8988T (cell line): ENCODE results near the gene XXYLT1.

Experiments used
- DNase-seq: peaks from one replicate; pipeline ENCODE4 v3.0.0; 2011

The XXYLT1 gene

DNA sequence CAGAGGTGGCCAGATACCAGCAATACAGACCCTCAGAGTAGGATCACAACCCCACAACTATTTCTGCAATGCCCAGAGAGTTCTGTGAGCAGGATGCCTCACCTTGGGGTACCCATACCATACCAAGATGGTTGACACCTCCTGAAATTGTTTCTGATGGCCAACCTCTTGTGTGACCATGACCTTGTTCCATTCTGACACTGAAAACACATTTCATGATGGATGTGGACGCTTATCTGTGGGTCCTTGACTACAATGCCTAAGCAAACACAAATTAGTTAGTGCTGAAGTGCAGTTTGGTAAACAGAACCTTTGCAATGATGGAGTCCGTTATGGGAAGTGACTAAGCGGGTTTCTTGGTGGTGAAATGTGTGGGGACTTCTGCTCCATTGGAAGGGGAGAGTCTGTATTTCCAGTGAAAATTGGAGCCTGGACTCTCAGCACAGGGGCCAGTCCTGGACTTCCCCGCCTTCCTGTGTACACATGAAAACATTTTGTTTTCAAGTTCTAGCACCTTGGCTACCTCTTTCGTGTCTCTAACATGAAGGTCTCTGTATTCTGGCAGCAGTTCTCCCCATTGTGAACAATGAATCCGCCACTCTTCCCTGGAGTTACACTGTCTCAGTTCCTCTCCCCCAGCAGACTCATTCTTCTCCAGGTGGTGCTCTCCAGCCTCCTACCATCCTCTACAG lies 106.2 kb downstream of the XXYLT1 start:
- no peak for DNase-seq

DNA sequence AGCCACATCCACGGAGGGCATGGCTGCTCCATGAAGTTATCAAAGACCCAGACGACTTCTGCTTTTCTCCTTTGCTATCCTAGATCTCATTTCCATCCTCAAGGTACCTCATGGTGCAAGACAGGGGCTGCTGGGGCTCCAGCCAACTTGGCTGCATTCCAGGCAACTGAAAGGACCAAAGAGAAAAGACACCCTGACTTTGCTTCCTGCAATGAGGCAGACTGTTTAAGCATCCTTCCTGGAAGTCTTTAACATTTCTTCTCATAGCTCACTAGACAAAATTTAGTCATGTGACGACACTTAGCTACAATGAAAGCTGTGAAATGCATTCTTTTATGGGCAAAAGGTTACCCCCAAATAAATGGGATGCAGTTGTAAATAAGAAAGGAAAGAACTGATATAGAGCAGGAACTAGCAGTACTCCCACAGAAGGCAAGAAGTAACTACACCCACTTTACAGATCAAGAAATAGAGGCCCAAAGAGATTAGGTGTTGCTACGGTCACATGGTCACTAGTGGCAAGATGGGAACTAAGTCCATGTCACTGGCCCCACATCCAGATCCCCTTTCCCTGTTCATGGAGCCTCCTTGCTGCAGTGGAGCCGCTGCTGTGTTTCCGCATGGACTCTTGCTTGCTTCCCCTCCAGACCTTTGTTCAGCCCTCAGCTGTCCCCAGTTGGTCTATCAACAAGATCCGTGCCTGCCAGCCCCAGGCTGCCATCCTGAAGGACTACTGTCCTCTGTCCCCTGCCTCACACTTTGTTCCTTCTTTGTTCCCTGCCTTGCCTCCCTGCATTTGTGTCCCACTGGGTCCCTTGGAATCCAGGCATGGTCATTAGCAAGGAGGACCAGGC lies 107.0 kb downstream of the XXYLT1 start:
- no peak for DNase-seq

DNA sequence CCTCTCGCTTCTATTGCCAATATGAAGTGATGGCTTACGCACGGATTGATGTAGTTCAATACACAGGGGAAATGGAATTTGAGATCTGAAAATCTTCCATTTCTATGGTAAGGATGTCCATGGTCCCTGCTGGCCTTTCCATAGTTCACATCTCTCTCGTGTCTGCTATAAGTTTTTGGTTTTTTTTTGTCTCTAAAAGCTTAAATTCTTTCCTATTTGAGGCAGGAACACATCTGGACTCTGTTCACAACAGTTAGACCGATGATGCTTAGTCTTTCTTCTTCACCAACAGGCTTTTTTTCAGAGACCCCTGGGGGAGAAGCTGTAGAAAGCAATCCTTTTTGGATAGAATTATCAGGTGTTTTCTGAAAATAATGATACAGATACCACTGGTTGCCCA lies 108.1 kb downstream of the XXYLT1 start:
- no peak for DNase-seq

- DNase-seq = no peak
Measured at GRCh38 chr3:195162033-195162669, 108.8 kb downstream of the XXYLT1 start.

GRCh38 chr3:195160908-195161434 lies 110.0 kb downstream of the XXYLT1 start:
- DNase-seq = no peak

DNA sequence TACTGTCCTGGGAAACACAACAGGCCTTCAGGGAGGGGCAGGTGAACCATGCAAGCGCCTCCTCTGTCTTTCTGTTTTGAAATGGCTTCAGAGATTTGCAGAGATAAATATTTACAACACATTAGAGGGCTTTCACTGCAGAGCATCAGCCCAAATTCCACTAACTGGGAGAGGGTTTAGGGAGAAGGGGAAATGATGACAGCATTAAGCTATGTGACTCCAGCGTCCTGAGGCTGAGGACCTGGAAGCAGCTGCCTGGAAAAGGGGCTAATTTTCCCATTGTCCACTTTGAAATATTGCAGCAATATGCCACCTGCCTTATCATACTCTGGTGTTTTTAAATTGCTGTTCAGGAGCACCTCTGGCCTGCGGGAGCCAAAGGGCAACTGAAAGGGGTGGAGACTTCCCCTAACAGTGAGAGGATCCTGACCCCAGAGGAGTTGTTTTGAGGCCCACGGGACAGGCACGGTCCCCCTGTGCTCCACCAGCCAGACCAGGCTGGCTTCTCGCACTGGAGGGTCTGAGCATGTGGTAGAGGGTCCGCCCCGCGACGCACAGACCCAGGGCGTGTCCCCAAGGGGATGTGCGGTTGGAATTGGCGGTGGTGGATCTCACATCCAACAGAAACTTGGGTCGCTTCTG lies 110.6 kb downstream of the XXYLT1 start:
- peak; percentile 70 for DNase-seq

GRCh38 chr3:195159814-195160165 lies 111.2 kb downstream of the XXYLT1 start:
- DNase-seq = no peak

DNA sequence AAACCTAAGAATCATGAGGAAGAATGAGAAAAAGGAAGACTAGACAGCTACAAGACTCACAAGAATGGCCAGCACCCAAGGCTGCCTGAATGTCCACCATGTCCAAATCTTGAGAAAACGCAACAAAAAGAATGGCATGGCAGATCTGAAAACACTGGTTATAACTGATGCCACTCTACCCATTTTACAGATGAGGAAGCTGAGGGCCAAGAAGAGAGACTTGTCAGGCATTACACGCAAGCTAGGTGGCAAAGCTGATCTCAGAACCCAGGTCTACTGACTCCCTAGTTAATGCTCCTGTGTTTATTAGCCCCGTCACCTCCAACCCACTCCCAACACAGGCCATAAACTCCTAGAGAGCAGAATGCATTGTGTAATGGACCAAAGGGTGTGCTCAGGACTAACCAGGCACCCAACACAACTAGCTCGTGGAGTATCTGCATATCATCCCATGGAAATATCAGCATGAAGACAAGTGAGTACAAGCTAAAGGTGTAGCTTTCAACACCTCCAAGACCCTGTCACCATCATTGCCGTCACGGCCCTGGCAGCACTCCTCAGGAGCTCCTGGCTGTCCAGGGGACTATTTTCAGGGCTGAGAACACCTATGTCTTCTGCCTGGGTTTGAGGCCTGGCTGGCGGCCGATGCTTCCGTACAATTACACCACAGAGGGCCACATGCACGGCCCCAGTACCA lies 111.7 kb downstream of the XXYLT1 start:
- no peak for DNase-seq

DNA sequence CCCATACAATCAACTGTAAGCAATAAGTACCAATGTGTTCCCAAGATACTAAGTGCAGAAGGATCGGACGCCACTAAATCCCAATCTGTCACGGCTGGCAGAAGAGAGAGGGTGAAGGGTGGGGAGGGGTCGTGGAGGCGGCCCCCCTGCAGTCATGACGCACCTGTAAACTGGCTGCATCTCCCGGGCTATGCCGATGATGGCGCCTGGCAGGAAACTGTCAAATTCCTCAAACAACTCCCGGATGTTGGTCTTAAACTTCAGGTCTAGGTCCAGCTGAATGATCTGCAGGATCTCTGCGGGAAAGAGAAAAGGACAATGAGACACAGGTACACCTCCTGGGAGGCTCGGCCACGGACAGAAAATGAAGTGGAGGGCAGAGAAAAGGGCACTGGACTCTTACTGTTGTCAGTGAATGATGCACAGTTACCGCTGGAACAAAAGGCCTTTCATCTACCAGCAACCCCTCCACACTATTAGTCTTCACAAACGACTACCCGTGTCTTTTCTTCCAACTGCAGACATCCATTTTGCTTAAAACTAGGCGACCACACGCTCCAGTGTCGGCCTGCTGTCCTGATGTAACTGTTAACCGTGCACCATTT lies 114.6 kb downstream of the XXYLT1 start:
- DNase-seq = no peak

GRCh38 chr3:195155570-195156241 lies 115.3 kb downstream of the XXYLT1 start:
- no peak for DNase-seq

GRCh38 chr3:195154793-195155535 lies 116.0 kb downstream of the XXYLT1 start:
- no peak for DNase-seq

GRCh38 chr3:195154111-195154791 lies 116.7 kb downstream of the XXYLT1 start:
- no peak for DNase-seq

DNA sequence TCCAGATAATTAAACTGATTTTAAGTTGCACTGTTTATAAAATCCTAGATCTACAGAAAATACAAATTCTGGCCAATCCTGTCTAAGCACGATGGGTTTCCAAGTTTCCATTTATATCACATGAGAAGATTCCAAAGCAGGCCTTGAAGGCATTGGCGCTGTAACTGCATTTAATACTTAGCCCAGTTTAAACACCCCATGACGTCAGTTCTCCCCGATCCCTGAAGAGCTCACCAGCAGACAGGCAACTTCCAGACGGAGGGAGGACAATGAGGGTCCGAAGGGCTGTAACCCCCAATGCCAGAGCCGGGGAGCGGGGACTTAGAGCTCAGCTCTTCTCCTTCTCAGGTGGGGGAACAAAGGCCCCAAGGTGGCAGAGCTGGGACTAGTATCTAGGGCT lies 117.3 kb downstream of the XXYLT1 start:
- DNase-seq = no peak

GRCh38 chr3:195153130-195153529 lies 117.8 kb downstream of the XXYLT1 start:
- DNase-seq = no peak

DNA sequence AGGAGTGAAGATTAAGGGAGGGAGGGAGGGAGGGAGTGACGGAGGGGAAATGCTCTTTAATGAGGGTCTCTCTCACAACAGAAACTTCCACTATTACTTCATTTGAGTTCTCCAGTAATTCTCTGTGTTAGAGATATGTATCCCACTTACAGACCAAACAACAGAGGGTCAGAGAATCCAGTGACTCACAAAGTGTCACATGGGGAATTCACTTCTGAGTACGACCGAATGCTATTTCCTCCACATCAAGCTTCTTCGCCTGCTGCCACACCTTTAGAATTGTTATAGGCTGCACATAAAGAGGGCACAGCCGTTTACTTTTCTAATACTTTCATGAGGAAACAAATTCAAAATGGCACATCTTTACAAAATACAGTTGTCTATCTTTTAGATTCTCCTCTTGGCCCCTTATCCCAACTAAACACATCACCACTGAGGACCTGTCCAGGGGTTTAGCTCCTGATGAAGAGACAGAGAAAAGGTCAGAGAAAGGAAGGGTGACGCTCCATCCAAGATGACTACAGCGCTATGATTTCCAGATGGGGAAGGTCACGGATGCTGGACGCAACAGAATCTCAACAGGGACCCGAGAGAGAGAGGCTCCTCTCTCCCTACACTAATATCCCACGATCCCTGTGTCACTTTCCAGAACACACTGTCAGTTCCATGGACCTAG lies 119.0 kb downstream of the XXYLT1 start:
- DNase-seq = peak; percentile 63

DNA sequence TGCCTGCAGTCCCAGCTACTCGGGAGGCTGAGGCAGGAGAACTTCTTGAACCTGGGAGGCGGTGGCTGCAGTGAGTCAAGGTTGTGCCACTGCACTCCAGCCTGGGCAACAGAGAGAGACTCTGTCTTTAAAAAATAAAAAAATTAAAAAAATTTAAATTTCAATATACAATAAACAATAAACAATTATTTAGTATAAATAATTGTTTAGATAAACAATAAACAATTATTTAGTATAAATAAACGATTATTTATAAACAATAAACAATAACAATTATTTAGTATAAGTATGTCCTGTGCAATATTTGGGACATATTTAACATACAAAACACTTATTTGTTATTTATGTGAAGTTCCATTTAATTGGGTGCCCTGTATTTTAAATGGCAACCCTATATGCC lies 119.6 kb downstream of the XXYLT1 start:
- DNase-seq = no peak

DNA sequence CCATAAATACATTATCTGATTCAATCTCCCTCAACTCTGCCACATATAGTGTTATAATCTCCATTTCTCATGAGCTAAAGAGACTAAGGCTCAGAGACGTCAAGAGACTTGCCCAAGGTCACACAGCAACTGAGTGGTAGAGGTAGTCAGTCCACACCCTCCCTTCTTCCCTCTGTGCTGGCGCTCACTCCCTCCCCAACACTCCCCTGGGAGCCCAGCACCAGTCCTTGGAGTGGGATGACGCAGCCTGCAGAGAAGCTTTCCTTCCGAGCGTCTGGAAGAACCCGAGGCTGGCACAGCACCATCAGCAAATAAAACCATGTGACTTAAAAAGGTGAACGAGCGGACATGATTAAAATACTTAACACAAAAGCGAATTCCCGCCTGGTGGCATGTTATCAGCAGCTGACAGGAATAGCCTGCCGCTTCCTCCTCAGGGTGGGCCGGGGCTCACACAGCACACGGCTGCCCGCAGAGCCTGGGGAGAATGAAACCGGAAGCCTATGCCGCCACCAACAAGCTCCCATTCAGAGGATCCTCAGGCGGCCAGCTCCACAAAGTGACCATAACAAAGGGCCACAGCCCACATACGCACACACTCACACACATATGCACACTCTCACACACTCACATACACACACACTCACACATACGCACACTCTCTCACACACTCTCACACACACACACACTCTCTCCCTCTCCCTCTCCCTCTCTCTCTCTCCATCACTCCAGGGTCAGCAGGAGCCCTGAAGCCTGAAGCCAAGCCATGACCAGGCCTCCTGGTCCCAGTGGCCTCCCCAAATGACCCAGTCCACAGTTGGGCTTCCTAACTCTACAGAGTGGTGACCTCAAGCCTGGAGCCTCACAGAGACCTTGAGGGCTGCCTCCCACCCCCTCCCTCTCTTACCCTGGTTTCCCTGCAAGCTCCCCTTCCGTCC lies 120.5 kb downstream of the XXYLT1 start:
- no peak for DNase-seq

DNA sequence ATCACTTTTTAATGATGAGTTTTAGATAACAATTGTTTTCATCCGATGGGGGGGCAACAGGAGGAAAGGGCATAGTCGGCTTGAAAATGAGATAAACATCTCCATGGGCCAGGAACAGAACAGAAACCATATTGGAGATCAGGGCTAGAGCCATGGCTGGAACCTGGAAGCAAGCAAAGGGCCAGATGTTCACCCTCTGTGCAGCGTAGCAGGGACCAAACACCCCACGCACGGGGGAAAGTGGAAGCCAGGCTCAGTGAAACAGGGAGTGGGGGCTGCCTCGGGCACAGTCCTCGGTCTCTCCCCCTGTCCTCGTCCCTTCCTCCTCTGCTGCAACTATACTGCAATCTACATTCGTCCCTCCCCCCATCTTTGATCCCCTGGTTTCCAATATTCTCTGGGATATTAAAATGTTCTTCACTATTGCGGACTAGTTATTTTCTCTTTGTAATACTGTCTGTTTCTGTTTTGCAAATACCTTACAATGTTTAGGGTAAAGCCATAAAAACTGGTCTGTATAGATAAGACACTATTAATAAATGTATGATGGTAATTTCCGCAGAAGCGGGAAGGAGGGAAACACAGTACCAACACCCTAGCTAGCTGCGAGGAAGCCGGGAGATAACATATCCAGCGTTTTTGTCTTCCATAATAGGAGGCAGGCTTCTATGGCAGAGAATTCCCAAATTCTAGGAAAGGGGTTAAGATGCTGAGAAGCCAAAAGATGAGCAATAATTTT lies 121.5 kb downstream of the XXYLT1 start:
- no peak for DNase-seq
